GM18502 (cell line): ENCODE data around the gene SPOCD1.

Experiments used
- ATAC-seq: cut with Tn5 transposase; IDR thresholded peaks from one replicate; pipeline ENCODE4 v1.9.1; 2021; ENCODE audit warnings: mild to moderate bottlenecking; ENCODE audit not compliant: unreplicated experiment, poor library complexity

SPOCD1 gene

DNA sequence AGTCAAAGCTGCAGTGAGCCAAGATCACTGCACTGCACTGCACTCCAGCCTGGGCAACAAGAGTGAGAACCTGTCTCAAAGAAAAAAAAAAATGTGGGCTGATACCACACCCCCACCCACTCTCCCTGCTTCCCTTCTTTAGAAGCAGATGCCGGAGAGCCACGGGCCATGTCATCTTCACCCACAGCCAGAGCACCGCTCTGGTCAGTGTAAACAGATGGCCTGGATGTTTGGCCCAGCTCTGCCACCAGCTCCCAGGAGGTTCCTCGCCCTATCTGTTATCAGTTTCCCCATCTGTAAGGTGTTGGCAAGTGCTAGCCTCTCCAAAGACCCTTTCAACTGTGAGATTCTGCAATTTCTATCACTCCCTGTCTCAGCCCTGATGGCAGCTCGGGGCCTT lies 39.8 kb downstream of the SPOCD1 start:
- no peak for ATAC-seq

GRCh38 chr1:31775210-31775999 lies 40.4 kb downstream of the SPOCD1 start:
- no peak for ATAC-seq

DNA sequence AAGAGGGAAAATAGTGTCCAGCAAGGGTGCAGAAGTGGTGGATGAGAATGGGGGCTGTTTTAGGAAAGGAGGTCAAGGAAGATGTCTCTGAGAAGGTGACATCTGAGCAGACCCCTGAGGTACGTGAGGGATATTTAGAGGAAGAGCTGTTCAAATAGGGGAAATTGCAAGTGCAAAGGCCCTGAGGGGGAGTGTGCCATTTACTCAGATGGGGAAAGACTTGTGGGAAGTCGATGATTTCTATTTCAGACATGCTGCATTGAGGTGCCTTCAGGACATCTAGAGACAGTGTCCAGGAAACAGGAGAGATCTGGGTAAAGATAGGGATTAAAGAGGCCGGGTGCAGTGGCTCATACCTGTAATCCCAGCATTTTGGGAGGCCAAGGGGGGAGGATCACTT lies 41.3 kb downstream of the SPOCD1 start:
- ATAC-seq, result no peak

GRCh38 chr1:31773861-31774260 lies 42.0 kb downstream of the SPOCD1 start:
- ATAC-seq, result no peak

DNA sequence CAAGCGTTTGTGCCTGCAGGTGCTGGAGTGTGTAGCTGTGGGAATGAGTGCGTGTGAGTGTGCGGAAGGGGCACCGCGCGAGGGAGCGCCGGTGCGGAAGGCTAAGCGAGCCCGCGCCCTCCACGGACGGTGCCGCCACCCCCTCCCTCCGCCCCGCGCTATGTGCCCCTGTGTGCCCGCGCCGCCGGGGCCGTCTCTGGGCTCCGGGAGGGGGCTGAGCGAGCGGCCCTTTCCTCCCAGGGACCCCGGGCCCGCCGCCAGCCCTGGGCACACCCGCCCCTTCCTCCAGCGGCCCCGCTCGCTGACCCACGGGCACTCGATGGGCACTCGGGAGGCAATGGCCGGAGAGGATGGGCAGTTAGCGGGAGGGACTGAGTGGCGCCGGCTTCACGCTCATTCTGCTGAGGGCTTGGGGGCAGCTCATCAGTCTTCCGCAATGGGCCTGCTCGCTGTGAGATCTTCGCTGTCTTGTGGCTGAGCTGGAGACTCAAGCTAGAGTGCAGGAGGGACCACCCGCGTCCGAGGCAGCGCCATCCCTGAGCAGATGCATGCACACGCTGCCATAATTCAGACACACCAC lies 43.1 kb downstream of the SPOCD1 start:
- no peak for ATAC-seq

GRCh38 chr1:31771891-31772668 lies 43.7 kb downstream of the SPOCD1 start:
- ATAC-seq, result no peak

DNA sequence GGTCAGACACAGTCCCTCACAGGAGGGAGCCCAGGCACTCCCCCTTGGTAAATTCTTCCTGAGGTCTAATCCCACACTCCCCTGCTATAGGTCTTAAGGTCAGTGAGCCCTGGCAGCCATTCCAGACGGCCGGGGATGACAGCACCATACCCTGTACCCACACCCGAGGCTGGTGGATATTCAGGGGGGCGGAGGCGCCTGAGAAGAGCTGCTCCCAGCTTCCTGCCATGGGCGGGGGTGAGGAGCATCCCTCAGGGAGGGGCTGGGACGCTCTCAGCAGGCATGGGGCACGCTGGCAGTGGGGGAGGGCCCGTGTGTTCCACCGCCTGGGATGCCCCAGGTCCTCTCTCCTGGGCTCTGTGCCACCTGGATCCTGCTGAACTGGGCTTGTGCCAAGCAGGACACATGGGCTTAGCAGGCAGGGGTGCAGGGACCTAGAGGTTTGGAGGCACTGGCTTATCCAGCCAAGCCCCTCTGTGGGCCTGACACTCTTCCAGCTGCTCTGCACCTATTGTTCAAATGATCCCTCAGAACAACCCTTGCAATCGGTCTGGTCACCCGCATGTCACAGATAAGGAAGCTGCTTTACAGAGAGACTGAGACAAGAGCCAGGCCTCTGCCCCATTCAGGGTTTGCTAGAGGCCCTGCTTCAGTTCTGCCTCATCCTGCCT lies 46.0 kb downstream of the SPOCD1 start:
- ATAC-seq, result no peak

GRCh38 chr1:31768939-31769704 lies 46.7 kb downstream of the SPOCD1 start:
- ATAC-seq, result no peak

DNA sequence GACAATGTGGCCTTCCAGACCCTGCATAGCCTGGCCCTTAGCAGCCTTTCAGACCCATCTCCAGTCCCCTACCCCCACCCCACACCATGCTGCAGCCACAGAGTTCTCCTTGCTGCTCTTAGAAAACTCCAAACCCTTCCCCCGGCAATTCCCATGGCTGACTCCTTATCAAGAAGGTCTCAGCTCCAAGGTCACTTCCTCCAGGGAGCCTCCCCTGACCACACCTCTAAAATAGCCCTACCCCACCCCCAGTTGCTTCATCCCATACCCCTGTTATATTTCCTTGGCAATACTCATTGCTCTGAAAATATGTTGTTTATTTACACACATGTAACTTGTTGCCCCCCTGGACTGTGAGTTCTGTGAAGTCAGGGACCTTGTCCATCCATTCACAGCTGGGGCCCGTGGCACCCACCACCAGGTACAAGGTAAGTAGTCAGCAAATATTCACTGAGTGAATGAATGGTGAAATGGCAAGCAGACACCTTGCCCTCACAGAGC lies 47.4 kb downstream of the SPOCD1 start:
- no peak for ATAC-seq

- ATAC-seq, result no peak
These were observed 48.6 kb downstream of the SPOCD1 start for GRCh38 chr1:31767225-31767624.

DNA sequence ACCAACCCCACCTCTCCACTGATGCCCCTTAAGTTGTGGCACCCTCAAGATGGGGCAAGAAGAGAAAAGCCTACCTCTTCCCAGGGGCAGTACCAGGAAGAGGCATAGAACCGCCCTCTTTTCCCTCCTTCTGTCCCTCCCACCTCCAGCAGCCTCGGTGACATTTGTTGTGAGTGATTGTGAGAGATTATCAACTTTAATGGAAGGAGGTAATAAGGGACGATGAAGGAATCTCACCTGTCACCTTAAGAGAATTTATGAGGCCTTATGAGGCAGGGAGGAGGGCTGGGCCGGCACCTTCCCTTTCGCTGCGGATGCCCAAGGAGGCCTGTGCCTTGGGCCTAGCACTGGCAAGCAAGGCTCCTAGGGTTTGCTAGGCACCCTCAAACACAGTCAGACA lies 50.3 kb downstream of the SPOCD1 start:
- ATAC-seq, result no peak

DNA sequence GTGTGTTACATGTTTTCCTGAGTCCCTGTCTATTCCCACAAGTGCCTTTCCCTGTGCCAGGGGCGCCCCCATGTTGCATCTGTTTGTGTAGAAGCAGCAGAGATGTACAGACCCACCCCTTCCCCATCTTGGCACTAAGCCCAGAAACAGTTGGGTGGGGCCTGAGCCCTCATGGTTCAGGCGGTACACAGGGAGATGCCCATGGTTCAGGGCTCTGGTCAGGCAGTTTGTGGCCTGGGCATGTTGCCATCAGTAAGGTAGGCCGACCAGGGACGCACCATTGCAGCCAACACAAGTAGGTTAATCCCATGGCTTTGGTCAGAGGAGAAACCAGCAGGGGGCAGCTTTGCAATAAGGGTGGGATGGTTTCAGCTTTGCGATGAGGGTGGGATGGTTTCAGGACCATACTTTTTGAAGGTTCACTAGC lies 50.8 kb downstream of the SPOCD1 start:
- no peak for ATAC-seq

DNA sequence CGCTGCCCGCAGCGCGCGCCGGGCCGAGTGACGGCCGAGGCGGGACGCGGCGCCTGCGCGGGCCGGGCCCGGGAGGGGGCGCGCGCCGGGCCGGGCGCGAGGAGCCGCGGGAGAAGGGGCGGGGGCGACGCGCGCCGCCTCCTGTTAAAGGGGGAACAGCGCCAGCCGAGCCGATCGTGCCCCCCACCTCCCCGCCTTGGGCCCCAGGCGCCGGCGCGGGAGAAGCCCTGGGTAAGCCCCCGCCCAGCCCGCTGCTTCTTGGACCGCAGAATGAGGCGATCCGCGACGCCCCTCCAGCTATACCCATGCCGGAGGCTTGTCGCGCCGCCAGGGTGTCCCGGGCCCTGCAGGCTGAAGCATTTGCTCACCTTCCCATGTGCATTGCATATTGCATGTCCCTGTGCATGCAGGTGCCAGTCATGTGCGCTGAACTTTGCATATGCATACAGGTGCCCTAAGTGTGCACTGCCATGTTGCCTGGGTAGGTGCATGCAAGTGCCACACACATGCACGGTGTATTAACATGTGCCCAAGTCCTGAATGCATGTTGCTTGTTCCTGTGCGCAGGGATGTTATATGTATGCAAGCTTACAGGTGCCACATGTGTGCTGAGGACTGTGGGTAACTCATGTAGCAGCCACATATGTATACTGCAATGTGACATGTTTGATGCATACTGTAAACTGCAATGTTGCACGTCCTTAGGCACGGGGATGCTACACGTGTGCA lies 51.3 kb downstream of the SPOCD1 start, which contains the start of gene ADGRB2:
TSS of gene ADGRB2 (minus strand) at position 29 of the 729 bp plus-strand sequence. CDS start 7,119 bp downstream, outside the sequence.
- no peak for ATAC-seq

- ATAC-seq, result no peak
These were observed 52.0 kb downstream of the SPOCD1 start for GRCh38 chr1:31763671-31764311.

- ATAC-seq, result no peak
These were observed 52.8 kb downstream of the SPOCD1 start for GRCh38 chr1:31762726-31763670.

DNA sequence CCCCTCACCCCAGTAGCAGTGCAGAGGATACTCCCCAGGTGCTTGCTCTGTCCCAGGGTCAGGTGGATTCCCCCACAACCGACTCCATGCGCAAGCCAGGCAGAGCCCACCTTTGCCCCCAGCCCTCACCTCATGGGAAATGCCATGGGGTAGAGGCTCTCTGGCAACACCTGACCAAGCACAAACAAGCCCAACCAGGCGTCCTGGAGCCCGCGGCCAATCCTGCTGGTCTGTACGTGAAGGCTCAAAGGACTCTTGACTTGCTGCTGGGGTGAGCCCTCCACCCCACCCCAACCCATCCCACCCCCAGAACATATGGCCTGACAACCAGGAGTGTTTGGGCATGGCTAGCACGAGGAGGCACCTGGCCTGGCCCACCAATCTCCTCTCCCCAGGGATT lies 53.5 kb downstream of the SPOCD1 start:
- ATAC-seq, result no peak

DNA sequence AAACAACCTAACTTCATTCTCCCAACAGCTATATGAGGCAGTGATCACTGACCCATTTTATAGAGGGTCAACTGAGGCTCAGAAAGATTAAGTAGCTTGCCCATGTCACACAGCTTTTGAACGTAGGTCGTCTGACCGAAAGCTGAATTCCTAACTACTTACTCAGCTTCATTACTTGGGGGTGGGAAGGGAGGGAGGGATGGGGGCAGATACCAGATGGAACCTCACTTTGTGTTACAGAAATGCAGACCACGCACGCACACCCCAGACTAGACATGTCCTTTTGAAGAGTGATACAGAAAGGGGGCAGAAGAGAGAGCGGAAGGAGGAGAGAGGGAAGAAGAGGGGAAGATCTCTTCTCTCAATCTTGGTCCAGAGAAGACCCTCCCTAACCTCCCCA lies 53.9 kb downstream of the SPOCD1 start:
- no peak for ATAC-seq
